ENCODE measurements around the gene PCSK6.

PCSK6 gene

GRCh38 chr15:101429191-101429590, 60.3 kb downstream of the PCSK6 start:
- no peak overlapping the region for H3K4me3 ChIP-seq (ENCODE audit: low read depth, low read length)
- TF ChIP-seq CTCF (IDR thresholded peaks at IDR 0.05; ENCODE audit: insufficient read depth, low read depth, low read length, missing control alignments): no peak
- DNase-seq (ENCODE audit: low read depth): no peak

- no peak overlapping the region for H3K4me3 ChIP-seq (ENCODE audit: low read depth, low read length)
- no peak for DNase-seq (ENCODE audit: low read depth)
- no peak for TF ChIP-seq CTCF (IDR thresholded peaks at IDR 0.05; ENCODE audit: insufficient read depth, low read depth, low read length, missing control alignments)
Observed at GRCh38 chr15:101428758-101429157, 60.7 kb downstream of the PCSK6 start.

GRCh38 chr15:101427606-101428487, 61.7 kb downstream of the PCSK6 start:
- H3K4me3 ChIP-seq (ENCODE audit: low read depth, low read length): no peak overlapping the region
- DNase-seq (ENCODE audit: low read depth): no peak
- no peak for TF ChIP-seq CTCF (IDR thresholded peaks at IDR 0.05; ENCODE audit: insufficient read depth, low read depth, low read length, missing control alignments)

- no peak overlapping the region for H3K4me3 ChIP-seq (ENCODE audit: low read depth, low read length)
- TF ChIP-seq CTCF (IDR thresholded peaks at IDR 0.05; ENCODE audit: insufficient read depth, low read depth, low read length, missing control alignments): no peak
- no peak for DNase-seq (ENCODE audit: low read depth)
Observed at GRCh38 chr15:101426761-101427333, 62.7 kb downstream of the PCSK6 start.

- no peak for TF ChIP-seq CTCF (IDR thresholded peaks at IDR 0.05; ENCODE audit: insufficient read depth, low read depth, low read length, missing control alignments)
Observed at GRCh38 chr15:101425787-101426365, 63.6 kb downstream of the PCSK6 start.

GRCh38 chr15:101424984-101425383, 64.5 kb downstream of the PCSK6 start:
- TF ChIP-seq CTCF (IDR thresholded peaks at IDR 0.05; ENCODE audit: insufficient read depth, low read depth, low read length, missing control alignments): no peak
- no peak overlapping the region for H3K4me3 ChIP-seq (ENCODE audit: low read depth, low read length)

More at GRCh38 chr15:101425787-101426365, 63.6 kb downstream of the PCSK6 start:
- no peak for DNase-seq (ENCODE audit: low read depth)
- no peak overlapping the region for H3K4me3 ChIP-seq (ENCODE audit: low read depth, low read length)

More at GRCh38 chr15:101424984-101425383, 64.5 kb downstream of the PCSK6 start:
- no peak for DNase-seq (ENCODE audit: low read depth)
